GM12878 (cell line): Measurements from ENCODE around the gene EFNB2.

ENCODE experiments used
- CHD4 ChIP-seq: fragments of 200-600 bp; sonication (generic); IDR thresholded peaks from 2 replicates; pipeline ENCODE4 v1.6.1; 2016; ENCODE audit warnings: mild to moderate bottlenecking
- ELK1 ChIP-seq: IDR thresholded peaks from 2 replicates; pipeline ENCODE4 v1.6.1; 2012; ENCODE audit warnings: low read depth, low read length, improper control_type of control experiment
- EZH2 ChIP-seq: IDR thresholded peaks from 2 replicates; pipeline ENCODE4 v1.6.1; 2012; ENCODE audit warnings: low read depth, mild to moderate bottlenecking, control low read depth, inconsistent platforms, low read length, borderline replicate concordance; ENCODE audit not compliant: control insufficient read depth
- NFXL1 ChIP-seq: fragments of 450-650 bp; IDR thresholded peaks from 2 replicates; pipeline ENCODE4 v1.6.1; 2017; ENCODE audit warnings: antibody characterized with exemption, mild to moderate bottlenecking, borderline replicate concordance
- RELA ChIP-seq: fragments of 450-650 bp; IDR thresholded peaks from 2 replicates; pipeline ENCODE4 v1.8.0; 2014; ENCODE audit warnings: borderline replicate concordance; ENCODE audit not compliant: partially characterized antibody
- SMC3 ChIP-seq: IDR thresholded peaks from 2 replicates; pipeline ENCODE4 v1.6.1; 2011; ENCODE audit warnings: low read length, improper control_type of control experiment, borderline replicate concordance
- TF ChIP-seq, protein P1 (sequence below), 3 experiments: IDR thresholded peaks in 2 of 3; conservative IDR thresholded peaks in 1 of 3; 2 replicates each; pipeline ENCODE4 v1.5.1; 2011; ENCODE audit warnings: low read depth in 3 of 3, low read length in 3 of 3, mild to moderate bottlenecking in 3 of 3, control low read depth in 2 of 3, moderate library complexity in 2 of 3, inconsistent platforms in 1 of 3, mixed read lengths in 1 of 3; ENCODE audit not compliant: control insufficient read depth in 2 of 3, insufficient read depth in 1 of 3; ENCODE audit errors: extremely low read depth in 1 of 3

DNA sequence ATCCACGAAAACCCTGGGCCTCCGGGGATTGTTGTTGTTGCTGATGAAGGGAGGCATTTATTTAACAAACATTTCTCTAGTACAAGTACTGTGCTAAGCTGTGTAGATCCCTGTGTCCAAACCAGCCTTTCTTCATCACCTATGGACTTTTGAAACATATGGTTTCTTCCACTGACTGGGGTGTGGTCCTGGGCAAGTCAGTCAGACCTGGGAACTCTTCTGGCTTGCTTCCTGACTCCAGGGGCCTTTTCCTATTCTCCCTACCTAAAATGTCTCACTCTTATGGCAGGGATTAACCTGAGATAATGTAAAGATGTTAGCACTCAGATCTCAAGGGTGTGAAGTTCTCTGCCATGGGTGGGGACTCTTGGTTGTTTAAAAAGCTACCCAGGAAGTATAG is 46.8 kb downstream of the EFNB2 start:
- TF ChIP-seq SMC3, result no peak
- no peak for TF ChIP-seq EZH2
- TF ChIP-seq CHD4, result no peak
- TF ChIP-seq NFXL1, result no peak
- no peak for TF ChIP-seq RELA
- no peak for TF ChIP-seq ELK1
- TF ChIP-seq, protein P1, sequence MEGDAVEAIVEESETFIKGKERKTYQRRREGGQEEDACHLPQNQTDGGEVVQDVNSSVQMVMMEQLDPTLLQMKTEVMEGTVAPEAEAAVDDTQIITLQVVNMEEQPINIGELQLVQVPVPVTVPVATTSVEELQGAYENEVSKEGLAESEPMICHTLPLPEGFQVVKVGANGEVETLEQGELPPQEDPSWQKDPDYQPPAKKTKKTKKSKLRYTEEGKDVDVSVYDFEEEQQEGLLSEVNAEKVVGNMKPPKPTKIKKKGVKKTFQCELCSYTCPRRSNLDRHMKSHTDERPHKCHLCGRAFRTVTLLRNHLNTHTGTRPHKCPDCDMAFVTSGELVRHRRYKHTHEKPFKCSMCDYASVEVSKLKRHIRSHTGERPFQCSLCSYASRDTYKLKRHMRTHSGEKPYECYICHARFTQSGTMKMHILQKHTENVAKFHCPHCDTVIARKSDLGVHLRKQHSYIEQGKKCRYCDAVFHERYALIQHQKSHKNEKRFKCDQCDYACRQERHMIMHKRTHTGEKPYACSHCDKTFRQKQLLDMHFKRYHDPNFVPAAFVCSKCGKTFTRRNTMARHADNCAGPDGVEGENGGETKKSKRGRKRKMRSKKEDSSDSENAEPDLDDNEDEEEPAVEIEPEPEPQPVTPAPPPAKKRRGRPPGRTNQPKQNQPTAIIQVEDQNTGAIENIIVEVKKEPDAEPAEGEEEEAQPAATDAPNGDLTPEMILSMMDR (IDR thresholded peaks at IDR 0.05 in 2 of 3, conservative IDR thresholded peaks at IDR 0.05 in 1 of 3; ENCODE audit: control insufficient read depth in 2 of 3, extremely low read depth in 1 of 3, insufficient read depth in 1 of 3, low read depth in 3 of 3, low read length in 3 of 3), result no peak
